HG02938 (cell line): ENCODE results near the gene VTN.

Experiments used
- ATAC-seq: cut with Tn5 transposase; IDR thresholded peaks from one replicate; pipeline ENCODE4 v1.9.1; 2021; ENCODE audit warnings: mild to moderate bottlenecking, moderate library complexity; ENCODE audit not compliant: unreplicated experiment

The VTN gene, protein sequence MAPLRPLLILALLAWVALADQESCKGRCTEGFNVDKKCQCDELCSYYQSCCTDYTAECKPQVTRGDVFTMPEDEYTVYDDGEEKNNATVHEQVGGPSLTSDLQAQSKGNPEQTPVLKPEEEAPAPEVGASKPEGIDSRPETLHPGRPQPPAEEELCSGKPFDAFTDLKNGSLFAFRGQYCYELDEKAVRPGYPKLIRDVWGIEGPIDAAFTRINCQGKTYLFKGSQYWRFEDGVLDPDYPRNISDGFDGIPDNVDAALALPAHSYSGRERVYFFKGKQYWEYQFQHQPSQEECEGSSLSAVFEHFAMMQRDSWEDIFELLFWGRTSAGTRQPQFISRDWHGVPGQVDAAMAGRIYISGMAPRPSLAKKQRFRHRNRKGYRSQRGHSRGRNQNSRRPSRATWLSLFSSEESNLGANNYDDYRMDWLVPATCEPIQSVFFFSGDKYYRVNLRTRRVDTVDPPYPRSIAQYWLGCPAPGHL

DNA sequence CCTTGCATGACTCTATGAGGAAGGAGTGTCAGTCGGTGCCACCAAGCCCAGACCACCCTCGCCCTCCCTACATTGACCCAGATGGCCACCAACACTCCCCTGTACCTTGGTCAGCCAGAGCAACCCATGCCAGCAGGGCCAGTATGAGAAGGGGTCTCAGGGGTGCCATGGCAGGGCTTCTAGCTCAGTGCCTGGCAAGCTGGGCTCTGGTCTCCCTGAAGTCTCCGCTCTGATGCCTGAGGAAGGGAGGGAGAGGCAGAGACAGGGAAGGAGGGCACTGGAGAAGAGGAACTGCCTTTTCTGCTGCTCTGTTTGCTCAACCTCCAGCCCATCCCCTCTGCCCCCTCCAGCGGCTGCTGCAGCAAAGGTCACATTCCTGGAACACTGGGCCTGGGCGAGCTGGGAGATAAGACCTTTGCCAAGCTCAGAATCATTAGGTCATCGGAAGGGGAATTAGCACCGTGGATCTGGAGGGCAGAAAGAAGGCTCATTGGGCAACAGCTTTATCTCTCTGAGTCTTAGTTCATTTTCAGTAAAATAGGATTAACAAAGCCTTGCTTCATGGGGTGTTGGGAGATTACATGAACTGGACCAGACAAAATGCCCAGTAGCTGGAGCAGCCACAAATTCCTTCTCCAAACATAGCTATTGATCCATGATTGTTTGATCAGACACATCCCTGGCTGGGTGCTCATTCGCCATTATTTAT is at the start of gene VTN:
TSS of gene VTN (minus strand) at position 273 of the 709 bp plus-strand sequence. CDS start at position 169, 104 bp downstream.
- no peak for ATAC-seq

DNA sequence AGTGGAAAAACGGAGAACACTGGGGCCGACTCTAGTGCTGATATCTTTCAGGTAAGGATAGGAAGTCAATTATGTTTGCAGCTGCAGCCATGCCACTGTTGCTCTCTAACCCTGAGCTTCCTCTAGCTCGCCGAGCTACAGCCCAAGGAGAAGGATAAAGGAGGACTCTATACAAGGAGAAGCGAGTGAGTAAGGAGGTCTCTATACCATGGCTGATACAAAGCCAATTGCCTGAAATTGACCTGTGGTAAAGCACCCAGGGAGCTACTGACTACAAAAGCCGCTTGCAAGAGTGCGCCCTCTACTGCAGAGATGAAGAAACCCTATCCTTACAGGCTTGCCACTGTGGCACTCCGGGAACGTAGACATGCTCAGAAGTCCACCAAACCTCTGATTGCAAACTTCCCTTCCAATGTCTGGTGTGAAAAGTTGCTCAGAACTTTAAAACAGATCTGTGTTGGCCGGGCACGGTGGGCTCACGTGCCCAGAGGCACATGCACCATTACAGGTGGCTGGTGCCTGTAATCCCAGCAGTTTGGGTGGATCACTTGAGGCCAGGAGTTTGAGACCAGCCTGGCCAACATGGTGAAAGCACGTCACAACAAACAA is 46.7 kb upstream of the VTN start:
- ATAC-seq: no peak

DNA sequence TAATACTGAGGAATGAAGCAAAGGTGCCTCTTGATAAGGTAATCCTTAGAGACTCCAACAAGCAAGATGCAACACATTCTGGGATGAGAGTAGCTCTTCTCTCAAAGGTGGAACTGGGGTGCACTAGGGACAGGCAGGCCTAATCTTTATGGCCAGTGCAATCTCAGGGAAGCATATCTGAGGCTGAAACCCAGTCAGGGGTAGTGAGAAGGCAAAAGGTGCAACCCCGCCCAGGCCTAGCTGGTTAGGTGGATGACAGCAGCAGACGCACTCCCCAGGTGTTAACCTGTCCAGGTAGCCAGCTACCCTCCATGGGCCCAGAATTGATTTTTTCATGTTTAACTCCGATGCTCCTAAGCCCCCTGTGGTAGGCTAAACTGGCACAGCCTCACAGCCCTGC is 45.8 kb upstream of the VTN start:
- ATAC-seq: no peak

DNA sequence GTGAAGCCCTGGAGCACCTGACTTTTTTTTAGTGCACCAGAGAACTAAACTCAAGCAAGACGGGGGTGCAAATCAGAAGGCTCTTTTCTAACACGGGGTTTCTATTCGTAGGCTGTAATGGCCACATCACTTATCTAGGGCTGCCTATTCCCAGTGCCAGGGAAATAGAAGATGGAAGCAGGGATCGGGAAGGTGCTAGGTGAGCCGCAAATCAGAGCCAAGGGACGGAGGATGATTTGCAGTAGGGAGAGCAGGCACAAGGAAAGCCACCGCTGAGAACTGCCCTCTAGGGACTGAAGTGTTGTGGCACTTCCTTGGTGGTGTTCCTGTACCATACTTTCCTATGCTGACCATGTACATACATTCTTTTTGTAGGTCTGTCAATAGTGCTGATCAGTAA is 43.7 kb upstream of the VTN start:
- ATAC-seq: no peak

DNA sequence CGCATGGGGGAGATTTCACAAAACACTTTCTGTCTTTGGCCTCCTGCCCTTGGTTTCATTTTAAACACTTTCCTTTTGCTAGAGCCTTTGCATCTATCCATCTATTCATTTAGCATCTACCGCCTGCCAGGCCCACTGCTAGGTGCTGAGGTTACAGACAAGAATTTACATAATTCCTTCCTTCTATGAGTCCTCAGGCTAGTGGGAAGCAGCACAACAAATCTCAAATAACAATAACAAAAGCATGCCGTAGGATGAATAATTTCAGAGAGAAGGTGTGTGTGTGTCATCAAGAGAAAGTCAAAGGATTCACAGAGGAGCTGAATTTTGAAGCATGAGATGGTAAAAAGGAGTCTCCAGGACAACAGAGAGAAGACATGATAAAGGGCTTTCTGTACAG is 42.0 kb upstream of the VTN start:
- ATAC-seq: no peak

DNA sequence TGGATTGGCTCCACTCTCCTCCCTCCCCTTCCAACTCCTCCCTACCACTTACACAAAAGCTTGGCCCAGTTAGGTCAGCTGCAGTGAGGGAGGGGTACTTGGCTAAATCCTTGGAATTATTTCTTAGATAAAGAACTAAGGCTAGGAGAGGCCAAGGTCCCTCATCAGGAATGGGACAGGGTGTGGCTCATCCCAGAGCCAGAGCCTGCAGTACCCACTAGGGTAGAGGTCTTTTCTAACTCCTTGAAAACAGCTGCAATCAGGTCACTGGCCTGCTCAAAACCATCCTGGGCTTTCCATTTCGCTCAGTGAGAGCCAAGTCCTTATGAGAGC is 37.8 kb upstream of the VTN start:
- no peak for ATAC-seq

DNA sequence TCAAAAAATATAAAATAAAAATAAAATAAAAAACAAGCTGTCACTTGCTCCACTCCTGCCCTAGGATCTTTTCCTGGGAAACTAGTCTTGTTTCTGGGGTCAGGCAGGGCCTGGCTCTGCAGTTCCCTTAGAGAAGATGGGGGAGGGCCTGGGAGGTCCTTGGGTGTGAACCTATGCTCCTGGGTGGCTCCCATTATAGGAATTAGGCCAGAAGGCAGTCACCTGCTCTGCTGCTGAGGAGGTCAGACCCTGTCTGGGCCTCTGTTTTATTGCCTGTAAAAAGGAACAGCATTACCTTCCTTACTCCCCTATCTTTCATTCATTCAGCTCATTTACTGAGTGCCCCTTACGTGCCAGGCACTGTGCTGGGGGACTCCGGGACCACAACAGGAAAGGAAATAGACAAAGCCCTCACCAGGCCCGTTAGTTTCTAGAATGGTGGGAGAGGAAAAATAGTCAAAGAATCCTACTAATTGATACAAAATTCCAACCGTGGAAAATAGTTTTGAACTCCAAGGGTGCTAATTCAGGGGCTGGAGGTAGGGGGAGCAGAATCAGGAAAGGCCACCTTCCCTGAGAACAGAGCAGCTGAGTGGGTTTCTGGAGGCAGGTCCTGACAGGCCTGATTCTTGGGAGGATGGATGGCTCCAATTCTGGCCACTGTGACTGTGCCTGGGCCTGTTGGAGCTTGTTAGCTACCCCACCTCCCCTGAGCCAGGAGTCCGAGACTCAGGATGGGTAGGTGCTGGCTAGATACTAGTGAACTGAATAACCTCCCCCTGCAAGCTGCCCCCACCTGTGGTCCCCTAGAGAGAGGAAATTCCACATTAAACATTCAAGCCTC is 37.2 kb upstream of the VTN start:
- ATAC-seq: no peak

DNA sequence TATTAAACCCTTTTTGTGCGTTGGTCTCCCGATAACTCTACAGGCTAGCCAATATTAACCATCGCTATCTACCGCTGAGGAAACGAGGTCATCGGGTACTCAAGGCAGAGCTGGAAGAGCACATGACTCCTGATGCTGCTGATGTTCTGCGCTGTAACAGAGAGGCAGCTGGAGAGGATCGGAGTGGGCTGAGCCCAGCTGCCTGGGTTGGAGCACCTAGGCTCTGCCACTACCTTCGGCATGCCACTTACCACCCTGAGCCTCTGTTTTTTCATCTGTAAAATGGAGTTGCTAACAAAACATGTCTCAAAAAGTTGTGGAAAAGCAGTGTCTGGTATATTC is 36.3 kb upstream of the VTN start:
- no peak for ATAC-seq

DNA sequence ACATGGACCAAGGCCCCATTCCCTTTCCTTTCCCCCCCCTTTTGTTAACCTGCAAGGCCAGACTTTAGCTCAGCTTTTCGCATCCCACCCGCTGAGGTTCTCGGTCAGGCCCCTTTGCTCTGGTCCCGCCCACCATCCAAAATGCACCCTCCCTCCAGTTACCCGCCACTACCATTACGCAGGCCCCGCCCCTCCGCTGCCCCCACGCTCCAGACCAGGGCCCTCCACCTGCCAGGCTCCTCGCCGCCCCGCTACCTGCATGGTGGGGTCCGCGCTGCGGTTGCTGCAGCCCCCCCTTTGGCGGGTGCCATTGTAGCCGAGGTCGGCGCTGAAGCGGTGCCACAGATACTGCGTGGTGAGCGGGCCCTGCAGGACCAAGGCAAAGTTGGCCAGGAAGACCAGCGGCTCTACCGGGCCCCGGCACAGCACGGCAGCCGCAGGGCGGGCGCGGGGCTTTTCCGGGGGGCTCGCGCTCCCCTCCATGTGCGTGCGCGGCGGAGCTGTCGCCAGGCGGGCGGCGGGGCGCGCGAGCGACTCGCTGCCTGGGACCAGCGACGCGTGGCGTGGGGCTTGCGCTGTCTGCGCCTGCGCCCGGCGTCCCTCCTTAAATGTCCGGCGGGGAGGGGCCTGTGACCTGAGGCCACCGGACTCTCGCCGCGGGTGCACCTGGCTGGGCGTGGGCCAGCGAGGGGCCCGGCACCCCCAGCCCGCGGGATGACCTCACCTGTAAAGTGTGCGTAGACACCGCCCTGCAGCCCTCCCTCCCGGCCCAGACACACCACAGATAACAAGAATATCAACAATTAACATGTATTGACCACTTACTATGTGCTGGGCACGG is 35.7 kb upstream of the VTN start, which contains the start of gene SLC46A1:
TSS of gene SLC46A1 (minus strand) at position 581 of the 841 bp plus-strand sequence. CDS start at position 483, 98 bp downstream.
- no peak for ATAC-seq

DNA sequence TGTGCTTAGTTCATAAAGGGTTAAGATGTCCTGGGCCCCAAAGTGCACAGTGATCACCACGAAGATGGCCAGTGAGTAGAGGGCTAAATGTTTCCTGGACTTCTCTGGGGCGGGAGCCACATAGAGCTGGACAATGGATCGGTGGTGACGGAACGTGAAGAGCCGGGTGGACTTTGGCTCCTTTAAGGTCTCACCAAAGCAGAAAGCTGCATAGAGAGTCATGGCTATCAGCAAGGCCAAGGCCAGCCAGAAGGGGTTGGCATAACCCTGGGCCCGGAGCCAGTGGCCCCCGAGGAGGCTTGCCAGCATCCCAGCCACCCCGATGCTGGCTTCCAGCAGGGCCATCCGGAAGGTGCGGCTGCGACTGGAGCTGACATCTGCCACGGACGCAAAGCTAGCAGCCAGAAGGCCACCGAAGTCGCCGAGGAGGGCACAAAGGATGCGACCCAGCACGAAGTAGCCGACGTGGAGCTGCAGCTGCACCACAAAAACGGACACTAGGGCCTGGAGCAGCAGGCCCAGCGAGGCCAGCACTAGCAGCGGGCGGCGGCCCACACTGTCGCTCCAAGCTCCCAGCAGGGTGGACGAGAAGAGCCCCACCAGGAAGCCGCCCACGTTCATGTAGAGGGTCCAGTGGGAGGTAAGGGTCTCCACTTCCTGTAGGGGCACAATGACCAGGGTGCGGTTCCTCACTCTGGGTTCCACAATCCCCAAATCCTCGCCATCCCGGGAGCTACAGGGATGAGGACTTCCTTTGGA is 34.9 kb upstream of the VTN start:
- ATAC-seq: no peak

DNA sequence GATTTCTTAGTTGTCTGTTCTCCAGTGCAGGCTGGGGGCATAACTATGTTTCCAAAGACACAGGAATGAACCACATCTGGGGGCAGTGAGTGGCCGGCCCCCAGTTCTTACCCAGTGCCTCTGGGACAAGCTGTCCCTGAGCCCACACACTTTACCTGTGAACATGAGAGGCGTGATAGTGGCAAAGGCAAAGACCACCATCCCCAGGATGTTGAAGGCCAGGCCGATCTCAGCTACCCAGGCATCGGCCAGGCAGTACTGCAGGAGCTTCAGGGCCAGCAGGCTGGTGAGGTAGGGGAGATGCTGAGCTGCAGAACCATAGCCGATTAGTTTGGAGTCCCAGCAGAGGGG is 34.3 kb upstream of the VTN start:
- ATAC-seq: no peak

DNA sequence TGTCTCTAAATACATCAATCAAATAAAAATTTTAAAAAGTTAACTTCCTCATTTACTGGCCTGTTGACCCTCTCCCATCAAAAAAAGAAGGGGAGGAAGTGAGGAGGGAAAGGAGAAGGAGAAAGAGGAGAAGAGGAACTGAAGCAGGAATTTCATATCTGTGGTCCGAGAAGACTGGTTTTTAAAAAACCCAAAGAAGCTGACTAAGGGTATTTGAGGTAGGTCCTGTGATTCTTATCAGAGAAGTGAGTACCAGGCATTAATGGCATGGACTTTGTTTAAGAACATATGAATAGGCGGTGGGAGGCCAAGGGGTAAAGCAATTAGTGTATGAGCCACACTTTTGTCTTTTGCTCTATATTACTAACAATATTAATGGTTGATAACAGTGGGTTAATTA is 33.9 kb upstream of the VTN start:
- ATAC-seq: no peak

DNA sequence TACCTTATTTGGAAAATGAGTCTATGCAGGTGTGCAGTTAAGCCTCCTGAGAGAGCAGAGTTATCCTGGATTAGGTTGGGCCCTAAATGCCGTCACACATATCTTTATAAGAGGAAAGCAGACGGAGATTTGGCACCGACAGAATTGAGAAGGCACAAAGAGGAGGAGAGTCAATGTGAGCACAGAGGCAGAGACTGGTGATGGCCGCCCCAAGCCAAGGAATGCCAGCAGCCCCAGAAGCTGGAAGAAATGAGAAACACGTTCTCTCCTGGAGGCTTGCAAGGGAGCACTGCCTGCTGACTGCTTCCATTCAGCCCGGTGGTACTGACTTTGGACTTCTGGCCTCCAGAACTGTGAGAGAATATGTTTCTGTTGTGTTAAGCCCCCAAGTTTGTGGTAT is 32.7 kb upstream of the VTN start:
- ATAC-seq: no peak

DNA sequence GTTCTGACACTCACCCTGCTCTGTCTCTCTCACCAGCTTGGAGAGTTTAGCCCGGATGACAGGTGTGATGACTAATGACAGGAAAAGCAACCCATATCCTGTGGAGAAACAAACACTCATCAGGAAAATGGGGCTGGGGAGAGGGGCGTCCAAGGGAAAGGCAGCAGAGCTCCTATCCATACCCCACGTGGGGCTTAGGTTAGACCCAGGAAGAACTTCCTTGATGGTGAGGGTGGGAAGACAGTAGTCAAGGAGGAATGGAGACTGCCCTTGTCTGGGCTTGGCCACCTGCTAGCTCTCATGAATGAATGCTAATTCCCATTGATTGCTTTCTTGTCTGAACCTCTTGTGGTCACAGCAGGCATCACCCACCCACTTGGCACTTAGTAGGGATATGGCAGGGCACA is 32.1 kb upstream of the VTN start:
- no peak for ATAC-seq

DNA sequence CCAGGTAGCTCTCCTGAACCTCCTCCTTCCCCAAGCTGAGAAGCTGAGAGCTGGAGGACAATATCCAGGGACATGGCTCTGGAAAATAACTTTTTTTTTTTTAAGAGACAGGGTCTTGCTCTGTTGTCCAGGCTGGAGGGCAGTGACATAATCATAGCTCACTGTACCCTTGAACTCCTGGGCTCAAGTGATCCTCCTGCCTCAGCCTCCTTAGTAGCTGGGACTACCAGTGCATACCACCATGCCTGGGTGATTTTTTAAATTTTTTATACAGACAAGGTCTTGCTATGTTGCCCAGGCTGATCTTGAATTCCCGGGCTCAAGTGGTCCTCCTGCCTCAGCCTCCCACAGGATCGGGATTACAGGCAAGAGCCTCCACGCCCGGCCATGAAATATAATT is 29.7 kb upstream of the VTN start:
- ATAC-seq: no peak

DNA sequence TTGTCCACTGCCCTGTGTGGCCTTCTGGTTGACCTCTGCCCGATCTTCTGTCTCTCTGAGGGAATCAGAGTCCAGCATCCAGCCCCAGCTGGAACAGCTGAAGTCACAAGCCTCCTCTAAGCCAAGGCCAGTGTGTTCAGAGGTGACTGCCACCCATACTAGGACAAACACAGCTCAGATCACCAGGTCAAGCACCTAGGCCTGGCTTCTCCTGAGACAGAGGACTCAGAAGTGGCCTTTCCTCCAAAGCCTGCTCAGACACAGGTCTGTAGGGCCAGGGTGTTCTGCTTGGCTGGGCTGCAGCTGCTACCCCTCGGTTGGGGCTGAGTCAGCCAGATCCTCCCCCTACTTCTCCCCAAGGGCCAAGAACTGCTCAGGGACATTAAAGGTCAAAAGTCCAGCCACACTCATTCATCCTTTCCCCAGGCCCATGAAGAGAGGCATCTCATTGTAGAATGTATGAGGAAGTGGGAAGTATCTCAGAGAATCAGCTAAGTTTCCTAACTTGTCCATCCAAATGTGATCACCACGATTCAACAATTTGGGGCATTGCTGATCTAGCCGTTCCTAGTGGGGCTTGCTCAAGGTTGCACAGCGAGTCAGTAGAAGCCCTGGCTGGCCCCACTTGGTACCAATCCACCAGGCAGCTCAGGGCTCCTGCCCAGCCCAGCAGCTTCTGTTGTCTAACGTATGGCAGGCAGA is 28.3 kb upstream of the VTN start:
- no peak for ATAC-seq

DNA sequence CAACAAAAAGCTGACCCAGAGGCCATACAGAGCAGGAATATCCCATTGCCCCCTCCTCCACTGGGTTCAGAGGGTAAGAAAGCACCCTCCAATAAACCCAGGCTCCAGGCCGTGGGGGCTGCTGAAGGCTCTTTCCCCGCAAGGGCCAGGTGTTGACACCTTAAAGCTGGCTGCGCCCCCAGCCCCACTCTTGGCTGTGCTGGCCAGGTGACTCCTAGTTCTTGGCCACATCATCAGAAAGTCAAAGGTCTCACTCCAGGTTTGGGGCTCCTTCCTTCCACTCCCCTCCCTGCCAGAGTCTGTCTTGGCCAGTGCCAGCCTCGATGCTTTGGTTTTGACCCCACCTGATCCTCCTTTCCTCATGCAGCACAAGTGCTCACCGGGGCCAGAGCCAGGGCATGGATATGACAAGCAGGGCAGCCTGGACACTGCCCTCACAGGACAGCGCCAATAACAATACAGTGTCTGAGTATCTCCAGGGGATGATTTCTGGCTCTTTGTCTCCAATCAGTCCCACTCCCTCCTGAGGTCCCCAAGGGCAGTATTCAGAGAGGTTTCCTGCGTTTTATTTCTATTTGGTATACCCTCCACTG is 27.7 kb upstream of the VTN start:
- no peak for ATAC-seq

DNA sequence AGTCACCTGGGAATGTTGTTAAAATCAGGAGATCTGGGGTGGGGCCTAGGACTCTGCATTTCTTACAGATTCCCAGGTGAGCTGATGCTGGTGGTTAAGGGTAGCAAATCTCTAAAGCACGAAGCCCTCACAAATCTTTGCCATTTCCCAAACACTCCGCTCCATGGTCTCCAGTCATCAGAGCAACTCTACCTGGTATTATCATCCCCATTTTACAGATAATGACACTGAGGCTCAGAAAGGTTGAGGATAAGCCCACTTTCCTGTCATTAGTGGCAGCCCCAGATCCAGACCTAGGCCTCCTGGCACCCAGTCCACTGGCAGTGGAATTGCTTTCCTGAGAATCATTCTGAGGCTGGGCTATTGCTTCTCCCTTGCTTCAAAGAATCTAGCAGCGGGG is 27.2 kb upstream of the VTN start:
- ATAC-seq: no peak
